HG02970 (cell line): ENCODE data around the gene BRD7.

Experiments
- ATAC-seq: cut with Tn5 transposase; IDR thresholded peaks from one replicate; pipeline ENCODE4 v1.9.1; 2021; ENCODE audit warnings: mild to moderate bottlenecking, moderate library complexity, moderate number of reproducible peaks; ENCODE audit not compliant: unreplicated experiment, low FRiP score

The BRD7 gene

DNA sequence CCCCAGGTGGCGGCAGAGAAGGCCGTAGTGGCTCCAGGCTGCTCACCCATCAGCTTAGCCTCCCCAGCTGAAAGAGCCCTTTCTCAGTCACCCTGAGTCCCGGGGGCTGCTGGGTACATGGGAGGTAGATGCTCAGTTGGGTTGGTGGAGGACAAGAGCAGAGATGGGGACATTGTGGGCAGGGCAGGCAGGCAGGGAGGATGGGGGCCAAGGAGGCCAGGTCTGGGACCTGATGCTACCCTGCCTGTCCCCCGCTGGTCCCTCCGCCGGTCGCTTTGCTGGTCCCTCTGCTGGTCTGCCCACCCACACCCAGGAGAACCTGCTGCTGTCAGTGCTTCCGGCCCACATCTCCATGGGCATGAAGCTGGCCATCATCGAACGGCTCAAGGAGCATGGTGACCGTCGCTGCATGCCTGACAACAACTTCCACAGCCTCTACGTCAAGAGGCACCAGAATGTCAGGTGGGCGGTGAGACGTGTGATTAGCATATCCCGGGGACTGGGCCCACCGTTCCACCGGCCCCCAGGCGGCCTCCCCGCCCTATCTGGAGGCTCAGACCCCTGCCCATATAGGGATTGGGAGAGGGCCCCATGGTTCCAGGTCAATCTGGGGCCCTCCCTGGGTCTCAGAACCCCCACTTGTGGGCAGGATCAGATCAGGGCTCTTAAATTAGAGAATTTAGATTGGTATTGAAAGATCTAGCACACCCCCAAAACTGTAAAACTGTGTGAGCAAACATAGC, 75.6 kb downstream of the BRD7 start:
- ATAC-seq, result no peak

DNA sequence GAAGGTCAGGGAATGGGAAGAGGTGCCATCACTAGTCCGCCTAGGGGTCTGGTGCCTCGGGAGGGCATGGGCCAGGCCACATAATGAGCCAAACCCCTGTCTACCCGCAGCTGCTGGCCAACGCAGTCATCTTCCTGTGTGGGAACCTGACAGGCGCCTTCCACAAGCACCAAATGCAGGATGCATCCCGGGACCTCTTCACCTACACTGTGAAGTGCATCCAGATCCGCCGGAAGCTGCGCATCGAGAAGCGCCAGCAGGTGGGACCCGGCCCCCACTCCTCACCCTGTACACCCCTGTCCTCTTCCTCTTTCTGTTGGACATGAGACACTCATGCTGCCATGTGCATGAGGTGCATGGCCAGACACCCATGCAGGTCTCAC, 76.2 kb downstream of the BRD7 start:
- no peak for ATAC-seq

DNA sequence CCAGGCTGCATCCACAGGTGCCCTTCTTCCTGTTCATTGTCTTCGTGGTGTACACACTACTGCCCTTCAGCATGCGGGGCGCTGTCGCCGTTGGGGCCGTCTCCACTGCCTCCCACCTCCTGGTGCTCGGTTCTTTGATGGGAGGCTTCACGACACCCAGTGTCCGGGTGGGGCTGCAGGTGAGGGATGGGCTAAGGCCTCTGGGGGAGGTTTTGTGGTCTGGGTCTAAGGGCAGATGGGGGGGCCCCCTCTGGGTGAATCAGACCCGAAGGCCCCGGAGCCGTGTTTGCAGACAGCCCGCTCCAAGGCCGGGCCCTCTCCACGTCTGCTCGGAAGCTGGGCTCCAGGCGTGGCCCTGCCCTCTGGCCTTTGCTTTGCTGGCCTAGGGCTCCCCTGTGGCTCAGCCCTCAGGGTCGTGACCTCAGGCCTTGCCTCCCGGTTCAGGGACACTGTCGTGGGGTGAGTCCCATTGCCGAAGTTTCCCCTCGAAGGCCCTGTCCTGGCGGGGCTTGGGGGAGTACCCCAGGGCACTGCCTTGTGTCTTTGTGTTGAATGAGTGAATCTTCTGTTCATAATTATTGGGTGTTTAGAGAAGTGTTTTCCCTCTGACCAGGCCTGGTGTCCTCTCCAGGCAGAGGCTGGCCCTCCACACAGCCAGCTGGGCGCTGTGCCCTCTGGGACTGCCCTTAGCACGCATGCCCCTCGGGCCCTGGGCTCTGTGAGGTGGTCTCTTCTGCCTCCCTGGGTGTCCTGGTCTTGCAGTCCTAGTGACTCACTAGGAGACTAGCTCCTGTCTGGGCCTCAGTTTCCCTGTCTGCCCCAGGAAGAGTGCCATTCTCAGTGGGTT, 76.8 kb downstream of the BRD7 start:
- no peak for ATAC-seq

DNA sequence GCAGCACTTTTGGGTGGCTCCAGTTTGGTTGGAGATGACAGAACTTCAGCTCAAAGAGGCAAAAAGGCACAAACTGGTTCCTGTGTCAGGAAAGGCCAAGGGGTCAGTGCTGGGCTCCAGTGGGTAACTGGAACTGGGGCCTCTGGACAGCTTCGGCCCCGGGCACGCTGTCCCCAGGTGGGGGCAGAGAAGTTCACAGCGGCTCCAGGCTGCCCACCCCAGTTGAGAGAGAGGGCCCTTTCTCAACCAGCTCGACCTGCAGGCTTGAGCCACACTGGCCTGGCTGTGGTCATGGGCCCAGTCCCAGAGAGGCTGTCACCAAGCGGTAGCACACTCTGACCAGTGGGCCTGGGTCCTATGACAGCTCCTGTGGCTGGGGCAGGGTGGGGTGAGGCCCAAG, 77.9 kb downstream of the BRD7 start:
- ATAC-seq, result no peak

DNA sequence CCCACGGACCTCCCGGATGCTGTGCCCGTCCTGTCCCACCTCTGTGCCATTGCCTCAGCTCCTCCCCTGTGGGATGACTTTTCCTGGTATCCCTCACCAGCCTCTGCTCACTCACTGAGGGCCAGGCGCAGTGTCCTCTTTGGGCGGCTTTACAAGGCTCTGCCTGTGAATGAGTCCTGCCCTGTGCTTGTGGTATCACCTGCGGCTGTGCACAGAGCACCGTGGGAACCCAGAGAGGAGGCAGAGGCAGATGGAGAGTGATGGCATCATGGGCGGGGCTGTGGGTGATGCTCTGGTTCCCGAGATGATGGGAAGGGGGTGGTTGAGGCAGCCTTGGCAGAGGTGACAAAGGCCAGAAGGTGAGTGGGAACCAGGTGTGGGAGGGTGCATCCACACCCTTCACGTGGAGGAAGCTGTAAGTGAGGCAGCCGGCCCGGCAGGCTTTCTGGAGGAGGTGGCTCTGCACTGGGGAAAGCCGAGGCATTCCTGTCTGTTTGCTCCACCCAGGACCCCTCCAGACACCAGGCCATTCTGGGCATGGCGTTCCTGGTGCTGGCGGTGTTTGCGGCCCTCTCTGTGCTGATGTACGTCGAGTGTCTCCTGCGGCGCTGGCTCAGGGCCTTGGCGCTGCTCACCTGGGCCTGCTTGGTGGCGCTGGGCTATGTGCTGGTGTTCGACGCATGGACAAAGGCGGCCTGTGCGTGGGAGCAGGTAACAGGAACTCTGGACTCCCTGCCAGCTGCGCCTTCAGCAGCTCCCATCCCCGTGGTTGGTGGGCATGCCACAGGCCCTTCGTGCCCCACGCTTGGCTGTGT, 78.6 kb downstream of the BRD7 start:
- ATAC-seq, result no peak

DNA sequence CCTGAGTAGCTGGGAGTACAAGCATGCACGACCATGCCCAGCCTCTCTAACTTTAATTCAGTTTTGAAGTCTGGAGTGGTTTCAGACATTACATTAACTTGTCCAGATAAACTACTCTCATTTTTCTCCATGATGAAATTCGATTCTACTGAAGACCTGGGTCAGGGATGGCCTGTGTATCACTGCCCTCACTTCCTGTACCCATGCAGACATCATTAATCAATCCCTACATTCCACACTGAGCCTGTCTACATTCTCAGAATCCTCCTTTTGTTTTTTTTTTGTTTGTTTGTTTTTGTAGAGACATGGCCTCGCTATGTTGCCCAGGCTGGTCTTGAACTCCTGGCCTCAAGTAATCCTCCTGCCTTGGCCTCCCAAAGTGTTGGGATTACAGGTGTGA, 79.9 kb downstream of the BRD7 start:
- no peak for ATAC-seq

DNA sequence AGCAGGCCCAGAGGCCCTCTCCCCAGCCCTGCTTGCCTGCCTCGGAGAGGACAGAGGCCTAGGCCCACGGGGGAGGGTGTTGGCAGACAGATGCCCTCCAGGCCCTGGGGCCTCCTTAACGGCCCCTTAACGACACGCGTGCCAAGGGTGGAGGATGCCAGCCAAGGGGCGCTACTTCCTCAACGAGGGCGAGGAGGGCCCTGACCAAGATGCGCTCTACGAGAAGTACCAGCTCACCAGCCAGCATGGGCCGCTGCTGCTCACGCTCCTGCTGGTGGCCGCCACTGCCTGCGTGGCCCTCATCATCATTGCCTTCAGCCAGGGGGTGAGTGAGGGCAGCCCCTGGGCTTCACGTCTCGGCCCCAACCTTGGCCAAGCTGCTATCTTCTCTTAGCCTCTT, 80.8 kb downstream of the BRD7 start:
- ATAC-seq, result no peak

DNA sequence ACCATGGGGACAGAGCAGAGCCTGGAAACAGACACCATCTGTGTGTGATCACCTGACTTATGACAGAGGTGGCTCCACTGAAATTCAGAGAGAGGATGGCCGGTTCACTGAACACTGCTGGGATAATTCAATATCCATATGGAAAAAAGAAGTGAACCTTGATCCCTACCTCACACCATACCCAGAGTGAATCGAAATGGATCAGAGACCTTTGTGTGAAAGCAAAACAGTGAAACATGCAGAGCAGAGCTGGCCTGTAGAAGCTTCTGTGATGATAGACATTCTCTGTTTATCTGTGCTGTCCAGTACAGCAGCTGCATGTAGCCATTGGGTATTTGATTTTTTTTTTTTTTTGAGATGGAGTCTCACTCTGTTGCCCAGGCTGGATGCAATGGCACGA, 82.1 kb downstream of the BRD7 start:
- ATAC-seq, result no peak

DNA sequence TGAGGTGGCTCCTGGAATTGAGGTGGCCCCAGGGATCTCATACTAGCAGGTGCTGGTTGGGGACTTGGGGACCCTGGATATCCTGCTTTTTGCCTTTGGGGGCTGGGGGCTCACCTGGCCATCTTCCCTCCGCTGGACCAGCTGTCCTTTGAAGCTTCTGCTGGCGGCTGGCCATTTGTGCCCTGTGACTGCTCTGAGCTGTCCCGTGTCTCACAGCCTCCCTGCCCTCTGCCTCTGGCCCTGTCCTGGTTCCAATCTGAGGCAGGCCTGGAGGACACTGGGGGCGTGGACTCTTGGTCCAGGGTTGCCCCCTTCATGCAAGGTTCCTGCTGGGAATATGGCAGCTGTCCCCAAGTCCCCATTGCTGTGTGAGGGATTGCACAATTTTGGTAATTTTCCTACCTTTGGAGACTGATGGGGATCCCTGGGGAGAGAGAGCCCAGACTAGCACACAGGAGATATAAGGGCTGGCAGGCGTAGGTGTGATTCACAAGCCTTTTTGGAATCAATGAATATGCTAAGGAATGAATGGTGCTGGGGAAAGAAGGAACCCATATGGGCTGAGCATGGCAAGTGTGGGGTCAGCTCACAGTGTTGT, 83.3 kb downstream of the BRD7 start:
- no peak for ATAC-seq

DNA sequence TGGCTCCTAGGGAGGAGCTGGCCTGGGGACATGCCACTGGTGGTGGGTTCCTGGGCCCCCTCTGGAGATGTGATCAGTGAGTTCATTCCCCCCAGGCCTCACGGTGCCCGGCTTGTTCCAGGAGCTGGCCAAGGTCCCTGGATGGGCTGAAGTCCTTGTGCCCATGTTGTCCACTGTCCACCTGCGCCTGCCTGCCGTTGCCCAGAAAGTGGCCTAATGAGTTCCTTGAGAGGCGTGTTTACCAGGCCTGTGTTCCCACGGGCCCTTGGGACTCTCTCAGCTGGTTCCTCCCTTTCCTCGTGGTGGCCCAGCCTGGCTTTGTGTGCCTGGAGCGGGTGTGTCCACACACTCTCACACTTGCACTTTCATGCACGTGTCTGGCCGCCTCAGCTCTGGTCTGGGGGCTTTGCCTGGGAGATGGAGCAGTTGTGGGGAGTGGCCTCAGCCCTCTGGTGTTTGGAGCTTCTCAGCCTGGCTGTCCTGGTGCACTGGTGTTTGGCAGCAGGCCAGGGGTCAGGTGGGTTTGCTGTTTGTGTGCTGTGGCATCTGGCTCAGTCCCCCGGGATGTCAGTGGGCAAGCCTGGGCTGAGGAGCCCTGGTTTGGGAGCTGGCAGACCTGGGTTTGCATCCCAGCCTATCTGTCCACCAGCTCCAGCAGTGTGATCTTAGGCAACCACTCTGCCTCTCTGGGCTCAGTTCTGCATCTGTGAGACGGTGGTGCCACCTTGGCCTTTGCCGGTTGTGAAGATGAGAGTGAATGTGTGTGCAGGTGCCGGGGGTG, 84.5 kb downstream of the BRD7 start:
- no peak for ATAC-seq

DNA sequence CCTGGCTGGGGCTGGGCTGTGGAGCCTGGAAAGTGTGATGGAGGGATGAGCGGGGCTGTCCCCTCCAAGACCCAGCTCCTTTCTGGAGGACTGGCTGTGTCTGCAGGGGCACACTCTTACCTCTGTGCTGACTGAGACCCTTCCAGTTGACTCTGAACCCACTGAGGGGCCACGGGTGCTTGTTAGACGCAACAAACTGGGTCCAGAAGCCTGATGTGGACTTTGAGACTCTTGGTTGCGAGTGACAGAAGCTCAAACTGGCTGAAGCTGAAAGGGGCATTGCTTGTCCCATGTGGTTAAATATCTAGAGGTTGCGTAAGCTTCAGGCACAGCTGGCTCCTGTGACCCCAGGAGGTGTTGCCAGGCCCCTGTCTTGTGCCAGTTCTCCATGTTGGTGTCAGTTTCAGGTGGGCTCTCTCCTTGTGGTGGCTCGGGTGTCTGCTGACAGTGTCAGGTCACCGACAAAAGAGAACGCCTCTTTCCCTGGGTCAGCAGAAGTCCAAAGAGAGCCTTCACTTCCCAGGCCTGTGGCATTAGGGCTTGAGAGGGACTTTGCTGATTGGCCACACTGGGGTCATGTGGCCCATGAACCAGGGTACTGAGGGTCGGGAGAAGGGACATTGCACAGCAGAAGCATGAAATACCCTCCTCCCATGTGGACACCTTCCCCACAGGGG, 85.7 kb downstream of the BRD7 start:
- ATAC-seq, result no peak

DNA sequence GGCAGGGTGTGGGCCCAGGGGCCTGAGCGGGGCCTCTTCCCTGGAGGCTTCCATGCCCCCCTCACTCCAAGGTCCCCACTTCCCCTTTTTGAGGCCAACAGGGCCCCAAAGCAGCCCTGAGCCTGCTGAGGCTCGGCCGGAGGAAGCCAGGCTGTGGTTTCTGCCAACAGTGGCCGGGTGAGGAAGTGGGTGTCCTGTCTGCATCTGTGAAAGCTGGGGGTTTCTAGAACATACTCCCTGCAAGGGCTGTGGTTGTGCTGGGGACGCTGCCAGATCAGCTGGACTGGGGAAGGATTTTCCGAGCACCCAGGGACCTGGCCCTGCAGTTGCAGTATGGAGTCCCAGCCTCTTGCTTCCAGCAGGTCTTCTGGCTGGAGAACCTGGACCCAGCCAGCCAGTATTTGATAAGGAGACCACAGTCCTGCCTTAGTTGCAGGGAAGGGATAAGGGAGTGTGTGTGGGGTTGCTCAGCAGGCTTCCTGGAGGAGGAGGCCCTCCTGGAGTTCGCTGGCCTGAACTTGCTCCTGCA, 86.7 kb downstream of the BRD7 start:
- peak; percentile 73 for ATAC-seq

DNA sequence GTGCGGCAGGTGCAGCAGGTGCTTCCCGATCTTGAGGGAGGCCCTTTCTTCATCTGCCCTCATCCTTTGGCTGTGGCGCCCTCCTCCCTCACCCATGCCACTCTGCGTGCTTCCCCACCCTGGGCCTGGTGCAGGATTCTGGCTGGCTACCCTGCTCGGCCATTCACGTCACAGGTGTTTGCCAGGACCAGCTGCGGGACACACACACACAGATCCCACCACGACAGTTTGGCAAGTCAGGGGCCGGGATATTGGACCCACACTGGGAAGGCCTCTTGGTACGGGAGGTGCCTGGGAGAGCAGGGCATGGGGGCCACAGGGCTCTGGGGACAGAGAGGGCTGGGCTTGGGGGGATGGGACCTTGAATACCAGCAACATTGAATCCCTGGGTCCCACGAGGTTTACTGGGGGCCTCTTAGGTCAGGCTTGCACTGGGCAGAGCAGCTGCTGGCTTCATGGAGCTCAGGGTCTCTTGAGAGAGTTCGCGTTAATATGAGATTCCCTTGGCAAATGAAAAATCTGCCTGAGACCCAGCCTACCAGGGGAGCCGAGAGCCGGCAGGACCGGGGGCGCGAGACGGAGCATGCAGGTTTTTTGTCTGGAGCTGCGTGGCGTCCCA, 87.3 kb downstream of the BRD7 start:
- no peak for ATAC-seq

DNA sequence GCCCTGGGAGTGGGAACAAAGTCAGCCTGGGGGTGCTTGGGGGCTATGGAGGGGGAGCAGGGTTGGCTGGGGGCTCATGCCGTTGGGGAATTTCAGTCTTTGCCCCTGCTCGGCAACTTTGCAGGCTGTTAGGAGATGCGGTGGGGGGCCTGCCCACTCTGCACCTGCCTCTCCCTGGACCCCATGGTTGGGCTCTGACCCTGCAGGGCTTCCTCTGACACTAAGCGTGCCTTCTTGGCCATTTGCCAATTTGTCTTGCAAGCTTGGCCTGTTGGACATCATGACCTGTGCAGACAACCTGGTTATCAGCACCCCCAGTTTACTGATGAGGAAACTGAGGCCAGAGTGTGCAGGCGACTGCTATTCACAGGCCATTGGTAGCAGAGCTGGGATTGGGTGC, 87.9 kb downstream of the BRD7 start:
- ATAC-seq, result no peak

DNA sequence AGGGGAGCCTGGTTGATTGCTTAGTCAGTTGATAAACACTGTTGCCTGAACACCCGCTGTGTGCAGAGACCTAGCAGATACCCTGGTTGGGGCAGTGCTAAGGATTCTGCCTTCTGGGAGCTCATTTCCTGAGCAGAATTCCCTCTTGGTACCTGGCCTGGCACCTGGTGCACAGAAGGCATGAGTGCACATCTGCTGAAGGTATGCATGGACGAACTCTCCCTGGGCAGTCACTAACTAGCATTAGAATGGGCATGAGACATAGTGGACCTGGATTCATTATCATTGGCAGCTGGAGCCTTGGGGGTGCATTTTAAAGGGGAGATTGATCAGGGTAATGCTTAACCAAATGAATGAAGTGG, 89.3 kb downstream of the BRD7 start:
- no peak for ATAC-seq

DNA sequence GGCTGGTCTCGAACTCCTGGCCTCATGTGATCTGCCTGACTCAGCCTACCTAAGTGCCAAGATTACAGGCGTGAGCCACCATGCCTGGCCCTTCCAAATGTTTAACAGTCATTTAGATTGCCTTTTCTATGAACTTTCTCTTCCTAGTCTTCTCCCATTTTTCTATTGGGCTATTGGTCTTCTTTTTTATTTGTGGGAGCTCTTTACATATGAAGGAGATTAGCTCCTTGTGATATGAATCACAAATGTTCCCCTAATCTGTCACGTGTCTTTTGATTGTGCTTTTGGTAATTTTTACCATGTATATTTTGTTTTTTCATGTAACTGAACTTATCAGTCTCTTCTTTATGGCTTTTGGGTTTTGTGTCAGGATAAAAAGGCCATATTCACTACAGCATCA, 90.5 kb downstream of the BRD7 start:
- no peak for ATAC-seq

DNA sequence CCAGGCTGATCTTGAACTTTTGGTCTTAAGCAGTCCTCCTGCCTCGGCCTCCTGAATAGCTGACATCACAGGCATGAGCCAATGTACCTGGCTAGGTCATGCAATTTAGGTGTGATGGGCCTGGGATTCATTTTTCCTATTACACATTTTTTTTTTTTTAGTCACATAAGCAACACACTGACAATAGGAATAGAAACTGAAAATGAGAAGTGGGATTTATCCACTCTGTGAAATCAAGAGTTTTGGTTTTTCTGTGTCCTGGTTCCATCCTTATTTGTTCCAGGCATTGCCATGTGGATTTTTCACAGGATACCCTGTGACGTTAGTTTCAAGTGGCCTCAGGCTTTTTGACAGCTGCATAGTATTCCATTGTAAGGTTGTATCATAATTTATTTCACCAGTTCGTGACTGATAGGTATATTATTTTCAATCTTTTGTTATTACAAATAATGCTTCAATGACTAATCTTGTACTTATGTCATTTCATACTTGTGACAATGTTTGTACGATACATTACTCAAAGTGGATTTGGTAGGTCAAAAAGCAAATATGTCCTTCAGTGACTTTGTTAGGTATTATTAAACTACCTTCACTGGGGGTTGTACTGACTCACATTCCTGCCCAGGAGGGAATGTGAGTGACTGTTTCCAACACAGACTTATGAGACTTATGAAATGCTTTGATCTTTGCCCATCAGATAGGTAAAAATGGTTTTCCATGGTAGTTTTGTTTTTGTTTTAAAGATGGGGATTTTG, 91.8 kb downstream of the BRD7 start:
- ATAC-seq, result no peak

DNA sequence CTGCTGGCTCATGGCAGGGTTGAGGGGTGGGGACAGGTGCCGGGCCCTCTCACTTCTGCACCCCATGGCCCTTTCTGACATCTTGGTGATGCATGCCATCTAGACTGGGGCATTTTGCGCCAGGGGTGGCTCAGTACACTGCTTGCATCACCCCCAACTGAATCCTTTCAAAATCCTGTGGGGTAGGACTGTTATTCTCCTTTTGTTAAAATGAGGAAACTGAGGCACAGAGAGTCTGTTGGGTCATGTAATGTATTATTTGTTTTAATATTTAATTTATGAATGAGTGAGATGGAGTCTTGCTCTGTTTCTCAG, 92.5 kb downstream of the BRD7 start:
- ATAC-seq, result no peak
